GM21619 (cell line): ENCODE data around the gene SUGT1.
"Not testable (repeated sequence)": the region's sequence is repeated elsewhere in the genome, so short reads cannot be mapped to it uniquely, and the experiment has no call there.

Experiments
- ATAC-seq: cut with Tn5 transposase; IDR thresholded peaks from one replicate; pipeline ENCODE4 v1.9.1; 2021; ENCODE audit not compliant: unreplicated experiment

SUGT1 gene

GRCh38 chr13:52652196-52652979 is at the start of gene SUGT1:
SUGT1 (plus strand) TSS chr13:52652836; CDS start chr13:52652921, 85 bp downstream.
- peak; percentile 92 for ATAC-seq

GRCh38 chr13:52603316-52603715 is 49.3 kb upstream of the SUGT1 start:
- not testable (repeated sequence) for ATAC-seq

GRCh38 chr13:52606126-52606525 is 46.5 kb upstream of the SUGT1 start:
- ATAC-seq: not testable (repeated sequence)

DNA sequence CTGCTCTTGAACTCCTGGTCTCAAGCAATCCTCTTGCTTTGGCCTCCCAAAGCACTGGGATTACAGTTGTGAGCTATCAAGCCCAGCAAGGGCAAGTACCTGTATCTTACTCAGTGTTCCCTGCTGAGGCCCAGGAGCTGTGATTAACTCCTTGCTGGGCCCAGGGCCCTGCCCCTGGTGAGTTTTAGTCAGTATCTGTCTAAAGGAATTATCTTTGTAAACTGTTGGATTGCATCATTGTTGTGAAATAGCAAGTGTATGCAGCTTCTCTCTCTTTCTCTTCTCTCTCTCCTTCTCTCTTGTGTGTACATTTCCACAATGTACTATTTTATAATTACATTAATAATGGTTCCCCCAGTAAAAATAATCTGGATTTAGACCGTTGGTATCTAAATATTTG is 45.8 kb upstream of the SUGT1 start:
- not testable (repeated sequence) for ATAC-seq

GRCh38 chr13:52608184-52608583 is 44.5 kb upstream of the SUGT1 start:
- ATAC-seq: not testable (repeated sequence)

DNA sequence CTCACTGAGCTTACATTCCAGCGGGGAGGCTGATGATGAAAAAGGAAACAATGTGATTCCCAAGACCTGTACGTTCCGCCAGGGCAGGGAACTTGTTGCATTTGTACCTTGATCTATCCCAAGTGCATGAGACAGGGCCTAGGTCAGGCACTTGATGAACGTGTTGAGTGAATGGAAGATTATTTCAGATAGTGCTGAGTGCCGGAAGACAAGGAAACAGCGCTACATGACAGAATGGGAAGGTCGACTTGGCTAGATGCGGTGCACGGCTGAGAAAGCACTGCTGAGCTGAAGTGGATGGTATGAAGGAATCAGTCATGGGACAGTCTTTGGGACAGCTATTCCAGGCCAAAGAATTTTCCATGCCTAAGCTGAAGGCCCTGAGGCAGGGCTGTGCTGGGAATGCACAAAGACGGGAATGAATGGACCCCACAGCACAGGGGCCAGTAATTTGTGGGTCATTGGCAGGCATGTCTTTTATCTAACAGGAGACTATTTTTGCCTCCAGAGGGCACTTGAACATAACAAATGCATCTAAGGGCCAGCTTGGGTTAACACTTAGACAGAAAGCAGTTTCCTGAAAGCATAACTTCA is 43.5 kb upstream of the SUGT1 start:
- ATAC-seq: peak; percentile 85

DNA sequence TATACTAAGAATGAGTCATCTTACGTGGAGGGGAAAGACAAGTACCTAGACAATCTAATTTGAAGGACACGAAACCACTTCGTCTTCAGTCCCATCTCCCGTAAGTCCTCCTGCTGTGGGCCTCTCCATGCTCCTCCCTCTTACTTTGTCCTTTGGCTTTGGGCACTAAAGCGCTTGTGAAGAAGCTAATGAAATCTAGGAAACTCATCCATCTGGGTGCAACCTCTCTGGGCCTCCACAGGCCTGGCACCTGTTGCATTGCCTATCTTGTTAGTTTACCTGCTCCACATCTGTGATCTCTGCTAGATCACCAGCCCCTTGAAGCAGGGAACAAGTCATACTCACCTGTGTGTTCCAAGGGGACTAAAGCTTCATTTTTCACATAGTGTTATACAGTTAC is 42.5 kb upstream of the SUGT1 start:
- ATAC-seq: not testable (repeated sequence)

DNA sequence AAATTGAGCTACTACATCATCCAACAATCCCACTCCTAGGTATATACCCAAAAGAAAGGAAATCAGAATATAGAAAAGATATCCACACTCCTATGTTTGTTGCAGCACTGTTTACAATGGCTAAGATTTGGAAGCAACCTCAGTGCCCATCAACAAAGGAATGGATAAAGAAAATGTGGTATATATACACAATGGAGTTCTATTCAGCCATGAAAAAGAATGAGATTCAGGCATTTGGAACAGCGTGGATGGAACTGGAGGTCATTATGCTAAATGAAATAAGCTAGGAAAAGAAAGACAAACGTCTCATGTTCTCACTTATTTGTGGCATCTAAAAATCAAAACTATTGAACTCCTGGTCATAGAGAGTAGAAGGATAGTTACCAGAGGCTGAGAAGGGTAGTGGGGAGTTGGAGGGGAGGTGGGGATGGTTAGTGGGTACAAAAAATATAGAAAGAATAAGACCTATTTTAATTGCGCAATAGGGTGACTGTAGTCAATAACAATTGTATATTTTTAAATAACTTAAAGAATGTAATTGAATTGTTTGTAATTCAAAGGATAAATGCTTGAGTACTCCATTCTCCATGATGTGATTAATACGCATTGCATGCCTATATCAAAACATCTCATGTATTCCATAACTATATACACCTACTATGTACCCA is 37.4 kb upstream of the SUGT1 start:
- ATAC-seq: no peak

DNA sequence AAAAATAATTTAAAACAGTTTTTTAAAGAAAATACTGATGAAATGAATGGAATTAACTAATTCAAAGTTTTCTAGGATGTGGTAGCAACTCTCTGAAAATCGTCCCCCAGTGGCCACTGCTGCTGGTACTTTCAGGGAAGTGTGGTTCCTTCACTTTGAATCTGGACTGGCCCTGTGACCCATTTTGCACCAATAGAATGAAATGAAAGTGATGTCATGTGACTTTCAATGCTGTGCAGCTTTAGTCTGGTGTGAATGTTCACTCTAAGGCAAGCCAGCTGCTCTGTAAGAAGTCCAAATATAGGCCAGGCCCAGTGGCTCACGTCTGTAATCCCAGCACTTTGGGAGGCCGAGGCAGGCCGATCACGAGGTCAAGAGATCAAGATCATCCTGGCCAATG is 36.8 kb upstream of the SUGT1 start:
- no peak for ATAC-seq

GRCh38 chr13:52617070-52618060 is 35.3 kb upstream of the SUGT1 start:
- ATAC-seq: peak; percentile 95

- ATAC-seq: not testable (repeated sequence)
These were observed 21.4 kb upstream of the SUGT1 start for GRCh38 chr13:52631083-52631690.

GRCh38 chr13:52638666-52639328 is 13.8 kb upstream of the SUGT1 start:
- ATAC-seq: no peak

- no peak for ATAC-seq
These were observed 10.5 kb upstream of the SUGT1 start, which contains the start of gene HNRNPA1L2 for GRCh38 chr13:52642131-52642530. HNRNPA1L2 (plus strand) TSS chr13:52642431; CDS start chr13:52642493, 62 bp downstream.

DNA sequence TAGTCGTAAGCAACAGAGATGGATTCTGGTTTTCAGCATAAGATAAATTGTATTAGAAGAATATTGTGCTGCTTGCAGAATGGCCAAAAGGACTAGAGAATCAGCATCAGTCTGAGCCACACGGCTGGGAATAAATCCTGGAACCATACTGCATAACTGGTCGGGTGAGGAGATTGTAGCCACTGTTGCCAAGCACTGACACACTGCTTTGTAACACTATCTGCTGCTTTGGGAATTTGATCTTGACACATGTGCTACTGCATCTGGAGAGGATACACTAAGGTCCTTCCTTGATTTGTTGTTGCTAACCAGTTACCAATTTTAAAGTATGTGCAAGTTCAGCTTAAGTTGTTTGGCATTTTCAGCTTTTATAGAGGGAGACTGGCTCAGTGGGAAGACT is 8.5 kb upstream of the SUGT1 start:
- no peak for ATAC-seq

GRCh38 chr13:52646967-52647366 is 5.7 kb upstream of the SUGT1 start:
- no peak for ATAC-seq

GRCh38 chr13:52650731-52651130 is 1.9 kb upstream of the SUGT1 start:
- ATAC-seq: no peak

- ATAC-seq: peak; percentile 14
These were observed 790 bp upstream of the SUGT1 start for GRCh38 chr13:52651897-52652195.

- peak; percentile 26 for ATAC-seq
These were observed 306 bp downstream of the SUGT1 start for GRCh38 chr13:52652980-52653303.

GRCh38 chr13:52659340-52659739 is 6.7 kb downstream of the SUGT1 start:
- no peak for ATAC-seq

DNA sequence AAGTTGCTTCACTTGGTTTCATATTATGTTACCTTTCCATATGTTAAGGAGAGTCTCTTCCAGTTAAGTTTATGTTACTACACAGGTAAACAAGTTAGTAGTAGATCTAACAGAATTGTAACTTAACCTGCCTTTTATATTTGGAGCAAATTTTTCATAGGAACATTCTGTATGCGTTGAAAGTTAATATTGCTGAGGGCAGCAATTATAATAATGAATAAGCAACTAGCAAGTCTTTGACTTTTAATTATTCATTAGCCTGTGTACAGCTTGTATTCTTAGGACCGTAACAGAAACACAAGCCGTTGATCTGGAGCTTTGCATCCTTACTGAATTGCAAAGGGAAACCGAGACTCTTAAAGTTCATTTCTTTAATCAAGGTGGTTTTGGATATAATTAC is 11.6 kb downstream of the SUGT1 start:
- ATAC-seq: no peak
